K562 (cell line): ENCODE results near the gene LDLRAD3. TPM values are rescaled to one million over a fixed set of nuclear protein-coding genes. Genes with fewer than 3 reads are reported as not detected.

Experiments used
- BACH1 ChIP-seq: fragments of 200-800 bp; sonication (Bioruptor generic); IDR thresholded peaks from 2 replicates; pipeline ENCODE4 v1.6.1; 2016; ENCODE audit warnings: missing genetic modification characterization, missing compliant biosample characterization
- BCOR ChIP-seq: fragments of 450-650 bp; IDR thresholded peaks from 2 replicates; pipeline ENCODE4 v1.6.1; 2016
- BRF1 ChIP-seq: IDR thresholded peaks from 3 replicates; pipeline ENCODE4 v1.6.1; 2011; ENCODE audit warnings: borderline replicate concordance, mild to moderate bottlenecking; ENCODE audit not compliant: insufficient read length; ENCODE audit errors: extremely low read depth
- CAMTA2 ChIP-seq: fragments of 250-450 bp; sonication (Bioruptor Pico); conservative IDR thresholded peaks from 2 replicates; pipeline ENCODE4 v1.5.1; 2022
- CBX8 ChIP-seq: fragments of 200-600 bp; sonication (generic); IDR thresholded peaks from 2 replicates; pipeline ENCODE4 v1.6.1; 2012; ENCODE audit warnings: borderline replicate concordance, mixed run types, low read depth, mild to moderate bottlenecking, moderate library complexity, mixed read lengths, low read length, control low read depth, inconsistent platforms; ENCODE audit not compliant: poor library complexity, severe bottlenecking; ENCODE audit errors: extremely low read depth
- DNMT1 ChIP-seq: fragments of 450-650 bp; IDR thresholded peaks from 2 replicates; pipeline ENCODE4 v1.6.1; 2016; ENCODE audit warnings: antibody characterized with exemption, mild to moderate bottlenecking
- HMBOX1 ChIP-seq: sonication (generic); IDR thresholded peaks from 2 replicates; pipeline ENCODE4 v1.6.1; 2016
- ILF3 ChIP-seq: fragments of 450-650 bp; IDR thresholded peaks from 2 replicates; pipeline ENCODE4 v1.6.1; 2018; ENCODE audit warnings: antibody characterized with exemption, mild to moderate bottlenecking, moderate library complexity, borderline replicate concordance
- NR2C1 ChIP-seq, 2 experiments: fragments of 450-650 bp; IDR thresholded peaks; 2 replicates each; pipeline ENCODE4 v1.6.1; 2017; ENCODE audit warnings: mild to moderate bottlenecking in 2 of 2, antibody characterized with exemption in 1 of 2, inconsistent platforms in 1 of 2, missing compliant biosample characterization in 1 of 2, missing genetic modification characterization in 1 of 2
- RBBP5 ChIP-seq: fragments of 200-600 bp; sonication (generic); IDR thresholded peaks from 2 replicates; pipeline ENCODE4 v1.6.1; 2012; ENCODE audit warnings: borderline replicate concordance, mild to moderate bottlenecking, low read length, control low read depth, inconsistent platforms; ENCODE audit not compliant: insufficient read depth, poor library complexity, severe bottlenecking
- RBM39 ChIP-seq: fragments of 200-400 bp; formaldehyde crosslinking; optimal IDR thresholded peaks from 2 replicates; pipeline ENCODE3; 2018; ENCODE audit warnings: low read depth, low read length
- RNF219 ChIP-seq: fragments of 250-450 bp; sonication (Bioruptor Pico); IDR thresholded peaks from 2 replicates; pipeline ENCODE4 v1.5.0; 2022; ENCODE audit warnings: mild to moderate bottlenecking
- RUNX1 ChIP-seq: sonication (generic); IDR thresholded peaks from 2 replicates; pipeline ENCODE4 v1.6.1; 2016; ENCODE audit warnings: antibody characterized with exemption, low read depth
- SREBF1 ChIP-seq: fragments of 150-350 bp; IDR thresholded peaks from 2 replicates; pipeline ENCODE4 v1.6.1; 2014; ENCODE audit warnings: antibody characterized with exemption, low read depth, low read length, borderline replicate concordance
- TBP ChIP-seq: optimal IDR thresholded peaks from 2 replicates; pipeline ENCODE3; 2011; ENCODE audit warnings: low read depth, low read length, improper control_type of control experiment
- TEAD1 ChIP-seq, 2 experiments: fragments of 450-650 bp in 1 of 2; sonication (generic) in 1 of 2; formaldehyde crosslinking; IDR thresholded peaks; 2 replicates each; pipeline versions ENCODE4 v1.4.0 to v1.8.0; 2020 to 2022; ENCODE audit warnings: mild to moderate bottlenecking in 2 of 2, missing genetic modification reagents in 1 of 2
- TSHZ1 ChIP-seq: fragments of 250-450 bp; sonication (Bioruptor Pico); IDR thresholded peaks from 2 replicates; pipeline ENCODE4 v1.4.0; 2020; ENCODE audit warnings: mild to moderate bottlenecking, moderate library complexity
- ZC3H4 ChIP-seq: sonication (generic); formaldehyde crosslinking; IDR thresholded peaks from 2 replicates; pipeline ENCODE4 v1.9.0; 2021; ENCODE audit warnings: missing genetic modification reagents, borderline replicate concordance
- ZNF23 ChIP-seq: fragments of 250-450 bp; sonication (Bioruptor Pico); IDR thresholded peaks from 2 replicates; pipeline ENCODE4 v1.4.0; 2020; ENCODE audit warnings: mild to moderate bottlenecking
- ZNF507 ChIP-seq: conservative IDR thresholded peaks from 2 replicates; pipeline ENCODE4 v1.6.1; 2017; ENCODE audit warnings: missing genetic modification characterization, missing compliant biosample characterization
- polyA plus RNA-seq, 8 experiments: library from polyadenylated mRNA; depleted of rRNA in 4 of 8; stranded (reverse) in 5 of 8; unstranded in 3 of 8; fragments of >200 nt; fragmentation: Nextera tagmentation in 2 of 8; fragmentation: Illumina TruSeq in 1 of 8; extraction: Ambion mirVana in 2 of 8; extraction: Trizol in 1 of 8; gene quantifications; 2 replicates each; pipeline versions ENCODE4 v1.2.1 to v1.2.3, GENCODE V29; 2011 to 2014; ENCODE audit warnings: inconsistent platforms in 1 of 8, missing spikeins in 1 of 8
- total RNA-seq, 7 experiments: library from RNA; depleted of rRNA in 6 of 7; stranded (reverse); fragments of >200 nt in 6 of 7; fragmentation: Illumina TruSeq in 2 of 7; extraction: Trizol in 2 of 7; gene quantifications; 2 replicates each; pipeline versions ENCODE4 v1.2.1 to v1.2.3, GENCODE V29; 2011 to 2021; ENCODE audit warnings: low replicate concordance in 1 of 7

LDLRAD3 gene
- total and polyA plus RNA-seq, 9 of the 15 experiments (the other 6 are each of a cell fraction or from before 2014, with no cell fraction given) = 0.73 to 7.2 (median 3.5) TPM

- peak; percentile 59; the same call in 1 of the 2 replicates for TF ChIP-seq BCOR
- no peak for TF ChIP-seq BRF1
- no peak for TF ChIP-seq NR2C1 (IDR thresholded peaks at IDR 0.05)
- TF ChIP-seq NR2C1 (tag; IDR thresholded peaks at IDR 0.05) = no peak
- no peak for TF ChIP-seq ILF3
- no peak for TF ChIP-seq RBBP5
- TF ChIP-seq SREBF1 = no peak
- TF ChIP-seq ZNF23 (CRISPR knock-in tag) = no peak
- TF ChIP-seq TBP = no peak
- TF ChIP-seq BACH1 (tag) = no peak
- no peak for TF ChIP-seq RUNX1
- TF ChIP-seq CBX8 = no peak
- no peak for TF ChIP-seq CAMTA2
- no peak for TF ChIP-seq RNF219 (CRISPR knock-in tag)
- TF ChIP-seq RBM39 = no peak
- TF ChIP-seq TEAD1 (CRISPR knock-in tag; IDR thresholded peaks at IDR 0.05) = no peak
- TF ChIP-seq ZC3H4 (CRISPR knock-in tag) = no peak
- TF ChIP-seq ZNF507 (tag) = no peak
- TF ChIP-seq DNMT1 = no peak
- TF ChIP-seq TSHZ1 (CRISPR knock-in tag) = no peak
- TF ChIP-seq HMBOX1 = peak; percentile 35; the same call in 1 of the 2 replicates
Measured at GRCh38 chr11:36051235-36052144, 107.6 kb downstream of the LDLRAD3 start (continued).
